RWPE2 (cell line): ENCODE data around the gene PCSK6.

Experiments
- ATAC-seq: fragments of 200-7000 bp; cut with Tn5 transposase; 3 replicates; pipeline ENCODE4 v1.9.1; 2021; ENCODE audit warnings: low read depth
- DNase-seq: peaks from one replicate; pipeline ENCODE4 v3.0.0-alpha.2; 2020; ENCODE audit warnings: low spot score
- H3K27ac ChIP-seq: fragments of 450-650 bp; 2 replicates; pipeline ENCODE4 v1.5.1; 2017; ENCODE audit warnings: mild to moderate bottlenecking; ENCODE audit not compliant: poor library complexity, severe bottlenecking
- H3K27me3 ChIP-seq: fragments of 250-450 bp; sonication (Bioruptor Pico); 2 replicates; pipeline ENCODE4 v1.5.1; 2021; ENCODE audit warnings: mild to moderate bottlenecking, moderate library complexity; ENCODE audit not compliant: insufficient read depth, poor library complexity, severe bottlenecking
- H3K36me3 ChIP-seq: fragments of 250-450 bp; sonication (Bioruptor Pico); 2 replicates; pipeline ENCODE4 v1.5.1; 2020; ENCODE audit warnings: low read depth, mild to moderate bottlenecking, moderate library complexity
- H3K4me1 ChIP-seq: fragments of 250-450 bp; sonication (Bioruptor Pico); 2 replicates; pipeline ENCODE4 v1.5.1; 2021; ENCODE audit warnings: mild to moderate bottlenecking, moderate library complexity; ENCODE audit not compliant: insufficient read depth, poor library complexity, severe bottlenecking
- H3K4me3 ChIP-seq: fragments of 250-450 bp; sonication (Bioruptor Pico); 2 replicates; pipeline ENCODE4 v1.5.1; 2021; ENCODE audit warnings: mild to moderate bottlenecking, moderate library complexity; ENCODE audit not compliant: severe bottlenecking
- H3K9me3 ChIP-seq: fragments of 250-450 bp; sonication (Bioruptor Pico); 2 replicates; pipeline ENCODE4 v1.5.1; 2021; ENCODE audit warnings: mild to moderate bottlenecking, moderate library complexity; ENCODE audit not compliant: severe bottlenecking
- TF ChIP-seq, protein P1 (sequence below): fragments of 450-650 bp; IDR thresholded peaks from one replicate; pipeline ENCODE4 v1.5.1; 2017; ENCODE audit warnings: mild to moderate bottlenecking, moderate library complexity; ENCODE audit not compliant: poor library complexity, severe bottlenecking

PCSK6 gene

DNA sequence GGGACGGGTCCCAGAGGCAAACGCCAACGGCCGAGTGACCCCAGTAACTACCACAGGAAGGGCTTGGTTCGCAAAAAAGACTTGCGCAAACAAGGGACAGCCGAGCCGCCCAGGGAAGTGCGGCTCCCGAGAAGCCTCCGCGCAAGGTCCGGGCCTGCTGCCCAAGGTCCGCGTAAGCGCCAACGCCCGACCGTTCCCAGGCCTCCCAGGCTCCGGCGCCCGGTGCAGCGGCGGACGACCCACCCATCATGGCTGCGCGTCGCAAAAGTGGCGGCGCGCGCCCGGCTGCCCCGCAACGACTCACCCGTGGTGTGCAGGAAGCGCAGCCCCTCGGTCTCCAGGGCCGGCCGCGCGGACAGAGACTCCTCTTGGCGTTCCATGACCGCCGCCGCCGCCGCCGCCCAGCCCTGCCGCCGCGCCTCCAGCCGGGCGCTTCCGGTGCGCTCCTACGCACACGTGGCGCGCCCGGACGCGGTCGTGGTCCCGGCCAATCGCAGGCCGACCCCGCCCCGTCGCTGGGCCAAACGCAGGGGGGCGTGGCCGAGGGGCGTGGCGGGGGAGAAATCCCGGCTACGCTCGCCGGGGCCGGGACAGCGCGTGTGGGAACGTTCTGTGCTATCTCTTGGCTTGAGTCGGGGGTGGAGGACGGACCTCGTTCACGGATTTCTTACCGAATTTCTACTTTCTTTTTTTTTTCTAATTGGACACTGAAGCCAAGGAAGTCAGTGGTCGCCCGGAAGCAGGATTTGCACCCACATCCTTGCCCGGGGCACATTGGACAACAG lies 212.3 kb downstream of the PCSK6 start, which contains the start of gene SELENOS:
SELENOS (minus strand) TSS at position 448 of the 785 bp plus-strand sequence; CDS start at position 380, 68 bp downstream.
- TF ChIP-seq, protein P1, sequence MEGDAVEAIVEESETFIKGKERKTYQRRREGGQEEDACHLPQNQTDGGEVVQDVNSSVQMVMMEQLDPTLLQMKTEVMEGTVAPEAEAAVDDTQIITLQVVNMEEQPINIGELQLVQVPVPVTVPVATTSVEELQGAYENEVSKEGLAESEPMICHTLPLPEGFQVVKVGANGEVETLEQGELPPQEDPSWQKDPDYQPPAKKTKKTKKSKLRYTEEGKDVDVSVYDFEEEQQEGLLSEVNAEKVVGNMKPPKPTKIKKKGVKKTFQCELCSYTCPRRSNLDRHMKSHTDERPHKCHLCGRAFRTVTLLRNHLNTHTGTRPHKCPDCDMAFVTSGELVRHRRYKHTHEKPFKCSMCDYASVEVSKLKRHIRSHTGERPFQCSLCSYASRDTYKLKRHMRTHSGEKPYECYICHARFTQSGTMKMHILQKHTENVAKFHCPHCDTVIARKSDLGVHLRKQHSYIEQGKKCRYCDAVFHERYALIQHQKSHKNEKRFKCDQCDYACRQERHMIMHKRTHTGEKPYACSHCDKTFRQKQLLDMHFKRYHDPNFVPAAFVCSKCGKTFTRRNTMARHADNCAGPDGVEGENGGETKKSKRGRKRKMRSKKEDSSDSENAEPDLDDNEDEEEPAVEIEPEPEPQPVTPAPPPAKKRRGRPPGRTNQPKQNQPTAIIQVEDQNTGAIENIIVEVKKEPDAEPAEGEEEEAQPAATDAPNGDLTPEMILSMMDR = peak; percentile 10
- DNase-seq (peak; percentile 94), ATAC-seq (peak; percentile 93)

DNA sequence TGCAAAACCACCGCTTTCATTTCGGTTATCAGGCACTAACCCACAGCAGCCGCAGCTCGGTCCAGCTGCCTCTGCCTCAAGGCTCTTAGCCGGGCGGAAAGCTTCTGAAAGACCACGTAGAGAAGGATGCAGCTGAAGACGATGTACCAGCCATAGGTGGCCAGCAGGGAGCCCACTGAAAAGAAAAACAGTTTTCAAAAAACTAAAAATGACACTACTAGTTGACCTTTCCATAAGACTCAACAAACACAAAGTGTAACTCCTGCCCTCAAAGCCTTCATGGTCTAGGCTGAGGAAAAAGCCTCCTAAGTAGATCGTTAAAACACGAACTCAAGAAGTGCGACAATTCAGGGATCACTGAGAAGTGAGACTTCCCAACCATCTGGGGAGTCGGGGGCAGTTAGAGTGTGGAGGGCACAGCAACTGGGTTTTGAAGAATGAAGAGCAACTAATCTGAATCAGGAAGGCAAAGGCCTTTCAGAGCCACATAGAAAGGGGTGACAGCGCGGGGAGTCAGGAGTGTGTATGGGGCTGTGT lies 212.9 kb downstream of the PCSK6 start:
- Histone ChIP-seq H3K27ac (peak overlapping the region; percentile 53), H3K9me3 (no peaks in the 10 kb centered on the region), H3K27me3 (no peaks in the 10 kb centered on the region), H3K36me3 (peaks cover 63% of the 10 kb centered on the region), H3K4me1 (peaks cover 5% of the 10 kb centered on the region), H3K4me3 (peak overlapping the region; percentile 82)
- DNase-seq (peak; percentile 67), ATAC-seq (peak; percentile 30; the same call in 1 of the 3 replicates)
- TF ChIP-seq, protein P1 = peak; percentile 62

More for the DNA sequence above, 212.3 kb downstream of the PCSK6 start, which contains the start of gene SELENOS:
- Histone ChIP-seq H3K4me1 (peaks cover 5% of the 10 kb centered on the region), H3K27me3 (no peaks in the 10 kb centered on the region), H3K4me3 (peak within 1 kb of the TSS; percentile 82), H3K27ac (peak within 1 kb of the TSS; percentile 53), H3K9me3 (no peaks in the 10 kb centered on the region), H3K36me3 (peaks cover 63% of the 10 kb centered on the region)

DNA sequence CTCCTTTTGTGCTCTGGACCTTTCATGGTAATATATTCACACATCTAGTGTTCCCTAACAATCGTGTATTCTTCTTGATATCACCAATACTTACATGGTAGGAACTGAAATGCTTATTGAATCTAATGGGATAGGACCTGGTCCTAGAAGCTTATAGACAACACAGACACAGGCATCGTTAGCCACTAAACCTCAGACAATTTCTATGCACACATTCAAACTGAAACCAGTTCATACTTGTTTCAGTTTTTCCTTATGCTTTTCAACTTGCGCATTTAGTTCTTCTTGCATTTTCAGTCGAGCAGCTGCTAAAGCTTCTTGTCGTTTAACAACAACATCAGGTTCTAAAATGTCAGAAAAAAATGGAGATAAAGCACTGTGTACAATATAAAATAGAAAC lies 214.5 kb downstream of the PCSK6 start:
- TF ChIP-seq, protein P1 = no peak
- Histone ChIP-seq H3K27me3 (no peaks in the 10 kb centered on the region), H3K4me3 (no peak overlapping the region), H3K27ac (no peak overlapping the region), H3K36me3 (peaks cover 63% of the 10 kb centered on the region), H3K4me1 (peaks cover 5% of the 10 kb centered on the region), H3K9me3 (no peaks in the 10 kb centered on the region)
- ATAC-seq = no peak
- no peak for DNase-seq

DNA sequence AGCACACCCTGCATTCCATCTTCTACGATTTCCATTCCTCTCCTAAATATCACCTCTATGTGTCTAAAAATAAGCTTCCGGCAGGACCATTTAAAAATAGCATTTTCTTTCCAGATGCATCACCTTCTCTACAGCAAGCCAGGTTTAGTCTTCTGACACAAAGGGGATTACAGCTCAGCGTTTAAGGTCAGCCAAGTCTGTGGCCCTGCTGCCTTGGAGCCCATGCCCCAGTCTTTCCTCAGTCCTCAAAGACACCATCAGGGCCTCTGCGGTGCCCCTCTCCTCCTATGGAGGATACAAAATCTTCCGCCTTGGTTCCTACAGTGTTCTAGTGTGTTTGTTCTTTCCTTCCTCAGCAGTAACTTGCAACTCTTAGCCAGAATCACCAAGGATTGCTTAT lies 216.0 kb downstream of the PCSK6 start:
- TF ChIP-seq, protein P1 = no peak
- DNase-seq (peak; percentile 23), ATAC-seq (no peak)
- Histone ChIP-seq H3K4me3 (no peak overlapping the region), H3K27ac (no peak overlapping the region), H3K4me1 (peaks cover 5% of the 10 kb centered on the region), H3K36me3 (peaks cover 60% of the 10 kb centered on the region), H3K9me3 (no peaks in the 10 kb centered on the region), H3K27me3 (no peaks in the 10 kb centered on the region)
